ENCODE data around the gene MRPL20.

MRPL20 gene

DNA sequence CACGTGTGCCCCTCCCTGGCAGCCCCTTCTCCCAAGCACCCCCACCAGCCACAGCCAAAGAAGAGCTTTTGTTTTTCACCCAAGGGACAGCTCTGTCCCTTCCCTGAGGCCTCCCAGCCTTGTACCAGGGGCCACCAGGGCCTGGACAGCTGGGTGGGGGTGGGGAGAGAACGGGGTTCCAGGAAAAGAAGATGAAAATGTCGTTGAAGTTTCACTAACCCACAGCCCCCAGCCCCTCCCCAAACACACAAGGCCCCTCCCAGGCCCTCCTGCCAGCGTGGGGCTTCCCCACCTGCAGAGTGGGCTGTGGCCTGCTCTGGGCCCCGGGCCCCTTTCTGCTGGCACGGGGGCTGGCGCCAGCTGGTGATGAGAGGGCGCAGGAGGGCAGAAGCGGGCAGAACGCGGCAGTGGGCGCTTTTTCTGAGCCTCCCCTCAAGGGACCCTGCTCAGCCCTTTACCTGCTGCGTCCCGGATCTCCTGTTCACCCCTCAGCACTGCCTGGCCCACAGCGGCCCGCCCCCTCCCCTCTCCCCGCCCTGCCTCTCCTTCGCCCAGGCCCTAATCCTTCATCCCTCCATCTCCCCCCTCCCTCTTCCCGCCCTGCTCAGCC lies 19.5 kb upstream of the MRPL20 start:
- Mint-ChIP-seq H3K27ac (no peak overlapping the region), H3K4me1 (peaks cover 22% of the 10 kb centered on the region), H3K4me3 (peak overlapping the region; percentile 55 to 68 (median 56)), H3K36me3 (ENCODE audit: low read depth) (no peaks in the 10 kb centered on the region), H3K9me3 (no peaks in the 10 kb centered on the region), H3K27me3 (ENCODE audit: low read depth) (no peaks in the 10 kb centered on the region)
- TF ChIP-seq, protein P1, sequence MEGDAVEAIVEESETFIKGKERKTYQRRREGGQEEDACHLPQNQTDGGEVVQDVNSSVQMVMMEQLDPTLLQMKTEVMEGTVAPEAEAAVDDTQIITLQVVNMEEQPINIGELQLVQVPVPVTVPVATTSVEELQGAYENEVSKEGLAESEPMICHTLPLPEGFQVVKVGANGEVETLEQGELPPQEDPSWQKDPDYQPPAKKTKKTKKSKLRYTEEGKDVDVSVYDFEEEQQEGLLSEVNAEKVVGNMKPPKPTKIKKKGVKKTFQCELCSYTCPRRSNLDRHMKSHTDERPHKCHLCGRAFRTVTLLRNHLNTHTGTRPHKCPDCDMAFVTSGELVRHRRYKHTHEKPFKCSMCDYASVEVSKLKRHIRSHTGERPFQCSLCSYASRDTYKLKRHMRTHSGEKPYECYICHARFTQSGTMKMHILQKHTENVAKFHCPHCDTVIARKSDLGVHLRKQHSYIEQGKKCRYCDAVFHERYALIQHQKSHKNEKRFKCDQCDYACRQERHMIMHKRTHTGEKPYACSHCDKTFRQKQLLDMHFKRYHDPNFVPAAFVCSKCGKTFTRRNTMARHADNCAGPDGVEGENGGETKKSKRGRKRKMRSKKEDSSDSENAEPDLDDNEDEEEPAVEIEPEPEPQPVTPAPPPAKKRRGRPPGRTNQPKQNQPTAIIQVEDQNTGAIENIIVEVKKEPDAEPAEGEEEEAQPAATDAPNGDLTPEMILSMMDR (IDR thresholded peaks at IDR 0.05; ENCODE audit: unreplicated experiment in 3 of 3), result no peak

DNA sequence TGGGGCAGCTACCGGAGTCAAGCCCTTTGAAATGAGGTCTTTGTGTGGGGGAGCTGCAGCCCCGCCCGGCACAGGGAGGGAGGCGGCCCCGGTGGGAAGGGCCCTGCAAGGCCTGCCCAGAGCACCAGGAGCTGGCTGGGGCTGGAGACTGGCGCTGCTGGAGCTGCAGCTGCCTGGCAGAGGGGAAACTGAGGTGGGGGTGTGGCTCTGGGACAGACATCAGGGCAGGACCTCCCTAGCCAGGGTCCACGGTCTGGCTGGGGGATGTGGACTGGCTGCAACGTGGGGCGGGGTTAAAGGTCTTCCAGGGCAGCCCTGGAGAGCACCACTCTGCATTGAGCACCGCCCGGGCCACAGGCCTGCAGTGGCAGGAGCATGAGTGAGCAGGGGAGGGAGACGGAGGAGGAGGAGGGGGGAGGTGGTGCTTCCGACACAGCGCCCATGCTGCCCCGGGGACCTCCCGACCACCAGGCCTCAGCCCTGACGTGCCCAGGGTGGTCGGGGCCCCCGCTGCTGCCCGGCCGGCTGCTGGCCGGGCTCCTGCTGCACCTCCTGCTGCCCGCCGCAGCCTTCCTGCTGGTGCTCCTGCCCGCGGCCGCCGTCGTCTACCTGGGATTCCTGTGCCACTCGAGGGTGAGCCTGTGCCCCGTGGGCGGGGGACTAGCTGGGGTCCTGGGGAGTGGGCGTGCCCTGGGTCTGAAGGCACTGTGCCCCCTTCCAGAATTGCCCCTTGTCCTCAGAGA lies 18.8 kb upstream of the MRPL20 start:
- no peaks in the 10 kb centered on the region for H3K27me3 Mint-ChIP-seq (ENCODE audit: low read depth)
- TF ChIP-seq, protein P1 (IDR thresholded peaks at IDR 0.05; ENCODE audit: unreplicated experiment in 3 of 3), result no peak
- no peaks in the 10 kb centered on the region for H3K9me3 Mint-ChIP-seq
- peak overlapping the region; percentile 55 to 67 (median 56) for H3K4me3 Mint-ChIP-seq
- H3K4me1 Mint-ChIP-seq, result peaks cover 20% of the 10 kb centered on the region
- H3K27ac Mint-ChIP-seq, result peak overlapping the region in 1 of 3 experiments; percentile 58
- H3K36me3 Mint-ChIP-seq (ENCODE audit: low read depth), result no peaks in the 10 kb centered on the region

DNA sequence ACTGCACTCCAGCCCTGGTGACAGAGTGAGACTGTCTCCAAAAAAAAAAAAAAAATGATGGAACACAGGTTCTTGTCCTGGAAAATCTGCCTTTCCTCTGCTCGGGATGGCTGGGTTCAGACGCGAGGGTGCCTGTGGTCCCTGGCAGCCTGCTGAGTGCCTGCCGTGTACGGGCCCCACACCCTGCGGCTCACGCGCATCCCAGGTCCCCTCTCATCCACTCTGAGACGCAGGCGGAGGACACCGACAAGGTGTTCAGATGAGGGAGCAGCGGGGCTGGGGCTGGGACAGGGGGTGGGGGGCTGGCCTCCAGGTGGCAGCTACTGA lies 18.3 kb upstream of the MRPL20 start:
- Mint-ChIP-seq H3K36me3 (ENCODE audit: low read depth) (no peaks in the 10 kb centered on the region), H3K9me3 (no peaks in the 10 kb centered on the region), H3K27me3 (ENCODE audit: low read depth) (no peaks in the 10 kb centered on the region), H3K27ac (peak overlapping the region in 1 of 3 experiments; percentile 98), H3K4me3 (peak overlapping the region in 1 of 3 experiments; percentile 71), H3K4me1 (peaks cover 16% of the 10 kb centered on the region)
- TF ChIP-seq, protein P1 (IDR thresholded peaks at IDR 0.05; ENCODE audit: unreplicated experiment in 3 of 3), result no peak

DNA sequence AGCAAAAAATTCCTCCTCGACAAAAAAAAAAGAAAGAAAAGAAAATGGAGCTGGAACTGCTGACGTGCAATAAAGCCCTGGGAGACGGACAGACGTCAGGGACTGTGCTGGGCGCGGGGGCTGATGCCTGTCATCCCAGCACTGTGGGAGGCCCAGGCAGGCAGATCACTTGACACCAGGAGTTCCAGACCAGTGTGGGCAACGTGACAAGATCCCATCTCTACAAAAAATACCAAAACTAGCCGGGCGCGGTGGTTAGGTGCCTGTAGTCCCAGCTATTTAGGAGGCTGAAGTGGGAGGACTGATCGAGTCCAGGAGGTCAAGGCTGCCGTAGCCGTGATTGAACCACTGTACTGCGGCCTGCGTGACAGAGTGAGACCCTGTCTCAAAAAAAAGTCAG lies 17.6 kb upstream of the MRPL20 start:
- Mint-ChIP-seq H3K27me3 (ENCODE audit: low read depth) (no peaks in the 10 kb centered on the region), H3K9me3 (no peaks in the 10 kb centered on the region), H3K36me3 (ENCODE audit: low read depth) (no peaks in the 10 kb centered on the region), H3K27ac (peak overlapping the region; percentile 83 to 98 (median 91)), H3K4me1 (peaks cover 9% of the 10 kb centered on the region), H3K4me3 (peak overlapping the region; percentile 53 to 72 (median 71))
- TF ChIP-seq, protein P1 (IDR thresholded peaks at IDR 0.05; ENCODE audit: unreplicated experiment in 3 of 3), result no peak

DNA sequence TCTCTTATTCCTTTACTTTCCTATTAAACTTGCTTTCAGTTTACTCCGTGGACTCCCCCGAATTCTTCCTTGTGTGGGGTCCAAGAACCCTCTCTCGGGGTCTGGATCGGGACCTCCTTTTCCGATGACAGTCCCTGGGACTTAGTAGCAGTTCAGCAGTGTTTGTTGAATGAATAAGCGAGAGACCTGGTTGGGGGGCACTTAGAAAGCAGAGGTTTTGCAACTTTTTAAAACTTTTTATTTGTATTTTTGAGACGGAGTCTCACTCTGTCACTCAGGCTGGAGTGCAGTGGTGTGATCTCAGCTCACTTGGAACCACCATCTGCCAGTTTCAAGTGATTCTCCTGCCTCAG lies 16.1 kb upstream of the MRPL20 start:
- TF ChIP-seq, protein P1 (IDR thresholded peaks at IDR 0.05; ENCODE audit: unreplicated experiment in 3 of 3), result no peak
- Mint-ChIP-seq H3K27ac (peak overlapping the region; percentile 15 to 55 (median 47)), H3K4me1 (peaks cover 7% of the 10 kb centered on the region), H3K9me3 (no peaks in the 10 kb centered on the region), H3K27me3 (ENCODE audit: low read depth) (no peaks in the 10 kb centered on the region), H3K4me3 (no peak overlapping the region), H3K36me3 (ENCODE audit: low read depth) (no peaks in the 10 kb centered on the region)

Measured in nephron (organoid).